WTC11 (cell line): ENCODE results near the gene ZNF622.

ENCODE experiments used
- E2F4 ChIP-seq: sonication (generic); formaldehyde crosslinking; IDR thresholded peaks from 2 replicates; pipeline ENCODE4 v1.8.1; 2022; ENCODE audit warnings: low read depth, mild to moderate bottlenecking, moderate library complexity, missing genetic modification reagents, borderline replicate concordance
- ELF4 ChIP-seq: sonication (generic); formaldehyde crosslinking; IDR thresholded peaks from 2 replicates; pipeline ENCODE4 v1.8.1; 2022; ENCODE audit warnings: low read depth, mild to moderate bottlenecking, moderate library complexity, missing genetic modification reagents
- FOXK1 ChIP-seq: sonication (generic); formaldehyde crosslinking; IDR thresholded peaks from 2 replicates; pipeline ENCODE4 v1.8.0; 2022; ENCODE audit warnings: mild to moderate bottlenecking, moderate library complexity, missing genetic modification reagents
- HMGXB4 ChIP-seq: sonication (generic); formaldehyde crosslinking; IDR thresholded peaks from 2 replicates; pipeline ENCODE4 v1.8.1; 2023; ENCODE audit warnings: mild to moderate bottlenecking, moderate library complexity, missing genetic modification reagents
- TF ChIP-seq, protein P1 (sequence below): fragments of 200-600 bp; IDR thresholded peaks from 2 replicates; pipeline ENCODE4 v1.8.0; 2022; ENCODE audit warnings: antibody characterized with exemption
- TF ChIP-seq, protein P2 (sequence below): sonication (generic); formaldehyde crosslinking; IDR thresholded peaks from 2 replicates; pipeline ENCODE4 v1.8.1; 2023; ENCODE audit warnings: mild to moderate bottlenecking, missing genetic modification reagents

DNA sequence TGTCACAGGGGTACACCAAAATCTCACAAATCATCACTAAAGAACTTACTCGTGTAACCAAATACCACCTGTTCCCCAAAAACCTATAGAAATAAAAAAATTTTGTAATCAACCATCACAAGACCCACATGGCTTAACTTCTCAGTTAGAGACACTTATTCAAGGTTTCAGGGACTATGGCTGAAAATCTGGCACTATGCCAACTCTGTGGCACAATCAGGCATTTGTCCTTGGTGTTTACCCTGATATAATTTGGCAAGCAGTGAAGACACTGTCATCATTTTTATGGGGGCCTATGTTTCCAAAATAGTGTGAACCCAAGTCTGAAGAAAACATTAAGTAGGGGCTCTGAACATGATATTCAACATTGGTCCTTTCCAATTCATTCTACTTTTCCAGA is 59.0 kb downstream of the ZNF622 start:
- TF ChIP-seq, protein P1, sequence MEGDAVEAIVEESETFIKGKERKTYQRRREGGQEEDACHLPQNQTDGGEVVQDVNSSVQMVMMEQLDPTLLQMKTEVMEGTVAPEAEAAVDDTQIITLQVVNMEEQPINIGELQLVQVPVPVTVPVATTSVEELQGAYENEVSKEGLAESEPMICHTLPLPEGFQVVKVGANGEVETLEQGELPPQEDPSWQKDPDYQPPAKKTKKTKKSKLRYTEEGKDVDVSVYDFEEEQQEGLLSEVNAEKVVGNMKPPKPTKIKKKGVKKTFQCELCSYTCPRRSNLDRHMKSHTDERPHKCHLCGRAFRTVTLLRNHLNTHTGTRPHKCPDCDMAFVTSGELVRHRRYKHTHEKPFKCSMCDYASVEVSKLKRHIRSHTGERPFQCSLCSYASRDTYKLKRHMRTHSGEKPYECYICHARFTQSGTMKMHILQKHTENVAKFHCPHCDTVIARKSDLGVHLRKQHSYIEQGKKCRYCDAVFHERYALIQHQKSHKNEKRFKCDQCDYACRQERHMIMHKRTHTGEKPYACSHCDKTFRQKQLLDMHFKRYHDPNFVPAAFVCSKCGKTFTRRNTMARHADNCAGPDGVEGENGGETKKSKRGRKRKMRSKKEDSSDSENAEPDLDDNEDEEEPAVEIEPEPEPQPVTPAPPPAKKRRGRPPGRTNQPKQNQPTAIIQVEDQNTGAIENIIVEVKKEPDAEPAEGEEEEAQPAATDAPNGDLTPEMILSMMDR, result no peak
- TF ChIP-seq HMGXB4 (CRISPR knock-in tag), result no peak
- no peak for TF ChIP-seq FOXK1
- TF ChIP-seq ELF4 (CRISPR knock-in tag), result no peak
- no peak for TF ChIP-seq E2F4 (CRISPR knock-in tag)
- TF ChIP-seq, protein P2, sequence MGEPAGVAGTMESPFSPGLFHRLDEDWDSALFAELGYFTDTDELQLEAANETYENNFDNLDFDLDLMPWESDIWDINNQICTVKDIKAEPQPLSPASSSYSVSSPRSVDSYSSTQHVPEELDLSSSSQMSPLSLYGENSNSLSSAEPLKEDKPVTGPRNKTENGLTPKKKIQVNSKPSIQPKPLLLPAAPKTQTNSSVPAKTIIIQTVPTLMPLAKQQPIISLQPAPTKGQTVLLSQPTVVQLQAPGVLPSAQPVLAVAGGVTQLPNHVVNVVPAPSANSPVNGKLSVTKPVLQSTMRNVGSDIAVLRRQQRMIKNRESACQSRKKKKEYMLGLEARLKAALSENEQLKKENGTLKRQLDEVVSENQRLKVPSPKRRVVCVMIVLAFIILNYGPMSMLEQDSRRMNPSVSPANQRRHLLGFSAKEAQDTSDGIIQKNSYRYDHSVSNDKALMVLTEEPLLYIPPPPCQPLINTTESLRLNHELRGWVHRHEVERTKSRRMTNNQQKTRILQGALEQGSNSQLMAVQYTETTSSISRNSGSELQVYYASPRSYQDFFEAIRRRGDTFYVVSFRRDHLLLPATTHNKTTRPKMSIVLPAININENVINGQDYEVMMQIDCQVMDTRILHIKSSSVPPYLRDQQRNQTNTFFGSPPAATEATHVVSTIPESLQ, result no peak
